Measurements from ENCODE around the gene GYPA.
"Not testable (repeated sequence)": the region's sequence is repeated elsewhere in the genome, so short reads cannot be mapped to it uniquely, and the experiment has no call there.

- TF ChIP-seq CTCF (IDR thresholded peaks at IDR 0.05; ENCODE audit: low read length); EZH2 (optimal IDR thresholded peaks at IDR 0.05; ENCODE audit: low read depth, low read length); EZH2phosphoT487 (IDR thresholded peaks at IDR 0.05; ENCODE audit: low read length): not testable (repeated sequence)
Observed at GRCh38 chr4:144130167-144130566, 10.4 kb downstream of the GYPA start.
